SK-N-MC (cell line): ENCODE measurements around the gene EVC2.

Experiments used
- DNase-seq: peaks from one replicate; pipeline ENCODE4 v3.0.0-alpha.2; 2011; ENCODE audit warnings: low read depth, low spot score
- H3K27ac ChIP-seq: fragments of 200-600 bp; sonication (generic); 2 replicates; pipeline ENCODE4 v1.5.1; 2016; ENCODE audit warnings: mixed run types
- H3K36me3 ChIP-seq: fragments of 200-600 bp; sonication (generic); 2 replicates; pipeline ENCODE4 v1.6.1; 2017; ENCODE audit warnings: antibody characterized with exemption, low read length, mixed read lengths; ENCODE audit not compliant: insufficient read depth
- H3K4me3 ChIP-seq: fragments of 200-600 bp; sonication (generic); 2 replicates; pipeline ENCODE4 v1.5.1; 2016
- H3K9ac ChIP-seq: fragments of 200-600 bp; sonication (generic); 2 replicates; pipeline ENCODE4 v1.8.0; 2017; ENCODE audit warnings: mixed run types, mixed read lengths; ENCODE audit not compliant: insufficient read length
- H3K9me3 ChIP-seq: fragments of 200-600 bp; sonication (generic); 2 replicates; pipeline ENCODE4 v1.6.1; 2017; ENCODE audit warnings: low read depth, mild to moderate bottlenecking, antibody characterized with exemption, low read length, moderate library complexity, mixed read lengths
- EZH2 ChIP-seq: fragments of 200-600 bp; sonication (generic); IDR thresholded peaks from one replicate; pipeline ENCODE4 v1.6.1; 2017; ENCODE audit warnings: antibody characterized with exemption
- FOXP2 ChIP-seq: optimal IDR thresholded peaks from 2 replicates; pipeline ENCODE3; 2011; ENCODE audit warnings: mild to moderate bottlenecking, moderate library complexity; ENCODE audit not compliant: insufficient read depth; ENCODE audit errors: extremely low read length, control extremely low read depth
- POLR2AphosphoS5 ChIP-seq: IDR thresholded peaks from 2 replicates; pipeline ENCODE4 v1.6.1; 2012; ENCODE audit warnings: mild to moderate bottlenecking, low read depth, low read length, borderline replicate concordance

Gene EVC2

GRCh38 chr4:5747738-5748375 is 39.5 kb upstream of the EVC2 start:
- Histone ChIP-seq H3K27ac (no peak overlapping the region), H3K4me3 (no peak overlapping the region), H3K9me3 (no peaks in the 10 kb centered on the region), H3K9ac (no peak overlapping the region), H3K36me3 (peaks cover 17% of the 10 kb centered on the region; the same call in 1 of the 2 replicates)
- no peak for DNase-seq
- TF ChIP-seq EZH2 (no peak), POLR2AphosphoS5 (no peak), FOXP2 (no peak)

- Histone ChIP-seq H3K36me3 (peaks cover 22% of the 10 kb centered on the region; the same call in 1 of the 2 replicates), H3K9ac (no peak overlapping the region), H3K27ac (no peak overlapping the region), H3K9me3 (no peaks in the 10 kb centered on the region), H3K4me3 (no peak overlapping the region)
- TF ChIP-seq POLR2AphosphoS5 (no peak), FOXP2 (no peak), EZH2 (no peak)
- no peak for DNase-seq
Observed at GRCh38 chr4:5746829-5747737, 38.7 kb upstream of the EVC2 start.

- TF ChIP-seq FOXP2 (no peak), EZH2 (no peak), POLR2AphosphoS5 (no peak)
- Histone ChIP-seq H3K36me3 (peaks cover 22% of the 10 kb centered on the region; the same call in 1 of the 2 replicates), H3K9ac (no peak overlapping the region), H3K27ac (no peak overlapping the region), H3K4me3 (no peak overlapping the region), H3K9me3 (no peaks in the 10 kb centered on the region)
- DNase-seq, result no peak
Observed at GRCh38 chr4:5746250-5746649, 37.9 kb upstream of the EVC2 start.

DNA sequence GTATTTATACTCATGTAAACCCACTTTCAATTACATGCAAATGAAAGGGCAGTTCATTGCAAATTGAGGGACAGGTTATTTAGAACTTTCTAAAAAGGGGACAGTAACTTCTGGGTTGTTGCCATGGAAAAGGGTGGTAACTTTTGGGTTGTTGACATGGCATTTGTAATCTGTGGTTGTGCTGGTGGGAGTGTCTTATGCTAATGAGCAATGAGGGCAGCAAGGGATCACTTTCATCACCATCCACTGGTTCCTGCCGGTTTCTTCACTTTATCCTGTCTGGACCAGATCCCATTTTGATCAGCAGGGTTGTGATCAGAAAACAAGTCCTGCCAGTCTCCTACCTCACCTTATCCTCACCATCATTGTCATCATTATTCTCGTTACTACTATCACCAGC is 34.6 kb upstream of the EVC2 start:
- Histone ChIP-seq H3K27ac (no peak overlapping the region), H3K9ac (no peak overlapping the region), H3K36me3 (peaks cover 22% of the 10 kb centered on the region; the same call in 1 of the 2 replicates), H3K9me3 (no peaks in the 10 kb centered on the region), H3K4me3 (no peak overlapping the region)
- TF ChIP-seq POLR2AphosphoS5 (no peak), FOXP2 (no peak), EZH2 (no peak)
- no peak for DNase-seq

GRCh38 chr4:5742388-5742787 is 34.0 kb upstream of the EVC2 start:
- Histone ChIP-seq H3K36me3 (peaks cover 22% of the 10 kb centered on the region; the same call in 1 of the 2 replicates), H3K9me3 (no peaks in the 10 kb centered on the region)

GRCh38 chr4:5738061-5738460 is 29.7 kb upstream of the EVC2 start:
- no peak for DNase-seq
- no peaks in the 10 kb centered on the region for H3K9me3 ChIP-seq

More at GRCh38 chr4:5742388-5742787, 34.0 kb upstream of the EVC2 start:
- TF ChIP-seq POLR2AphosphoS5 (no peak), FOXP2 (no peak), EZH2 (no peak)
- no peak overlapping the region for H3K27ac ChIP-seq
- no peak overlapping the region for H3K9ac ChIP-seq
- DNase-seq, result no peak
- H3K4me3 ChIP-seq, result no peak overlapping the region

DNA sequence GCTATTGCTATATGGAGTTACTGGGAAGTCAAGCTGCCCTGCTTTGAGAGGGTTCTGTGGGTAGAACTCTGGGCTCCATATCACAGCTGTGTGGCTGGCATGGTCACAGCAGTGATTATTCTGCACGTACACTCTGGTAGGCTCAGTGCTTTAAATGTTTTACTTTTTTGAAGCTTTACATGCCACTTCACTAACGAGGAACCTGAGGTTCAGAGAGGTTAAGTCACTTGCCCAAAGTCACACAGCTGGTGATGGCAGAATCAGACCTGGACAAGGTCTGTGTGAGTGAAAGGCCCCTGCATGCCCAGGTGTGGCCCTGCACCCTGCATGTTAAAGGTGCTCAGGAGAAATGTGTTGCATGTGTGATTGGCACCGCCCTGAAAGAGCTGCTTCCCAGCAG is 27.1 kb upstream of the EVC2 start:
- no peak for DNase-seq
- TF ChIP-seq FOXP2, result no peak
- TF ChIP-seq POLR2AphosphoS5, result no peak
- no peak for TF ChIP-seq EZH2
- H3K36me3 ChIP-seq, result peaks cover 2% of the 10 kb centered on the region; the same call in 1 of the 2 replicates

More at GRCh38 chr4:5738061-5738460, 29.7 kb upstream of the EVC2 start:
- TF ChIP-seq EZH2 (no peak), FOXP2 (no peak), POLR2AphosphoS5 (no peak)
- H3K27ac ChIP-seq, result no peak overlapping the region
- no peak overlapping the region for H3K4me3 ChIP-seq
- no peak overlapping the region for H3K9ac ChIP-seq
- peaks cover 7% of the 10 kb centered on the region; the same call in 1 of the 2 replicates for H3K36me3 ChIP-seq

GRCh38 chr4:5734853-5735252 is 26.5 kb upstream of the EVC2 start:
- Histone ChIP-seq H3K27ac (no peak overlapping the region), H3K4me3 (no peak overlapping the region), H3K36me3 (peaks cover 2% of the 10 kb centered on the region; the same call in 1 of the 2 replicates), H3K9me3 (no peaks in the 10 kb centered on the region), H3K9ac (no peak overlapping the region)
- no peak for DNase-seq
- no peak for TF ChIP-seq FOXP2
- no peak for TF ChIP-seq EZH2

More for the DNA sequence above, 27.1 kb upstream of the EVC2 start:
- Histone ChIP-seq H3K4me3 (no peak overlapping the region), H3K9me3 (no peaks in the 10 kb centered on the region), H3K9ac (no peak overlapping the region), H3K27ac (no peak overlapping the region)
